RKO (cell line): Measurements from ENCODE around the gene G0S2.

Experiments used
- DNase-seq: peaks from one replicate; pipeline ENCODE4 v3.0.0-alpha.2; 2016; ENCODE audit warnings: low spot score

The G0S2 gene

GRCh38 chr1:209674957-209675564 is at the start of gene G0S2:
TSS of gene G0S2 (plus strand) at chr1:209675412. CDS start at chr1:209675685, 273 bp downstream.
- peak; percentile 86 for DNase-seq

- DNase-seq, result no peak
Measured at GRCh38 chr1:209625791-209626285, 49.4 kb upstream of the G0S2 start.

GRCh38 chr1:209626346-209627026 is 48.7 kb upstream of the G0S2 start:
- DNase-seq, result no peak

- no peak for DNase-seq
Measured at GRCh38 chr1:209627027-209627731, 48.0 kb upstream of the G0S2 start.

- DNase-seq, result peak; percentile 73
Measured at GRCh38 chr1:209627732-209628196, 47.4 kb upstream of the G0S2 start.

- DNase-seq, result no peak
Measured at GRCh38 chr1:209628618-209629299, 46.5 kb upstream of the G0S2 start.

- DNase-seq, result no peak
Measured at GRCh38 chr1:209629621-209630382, 45.4 kb upstream of the G0S2 start.

- no peak for DNase-seq
Measured at GRCh38 chr1:209630383-209631225, 44.6 kb upstream of the G0S2 start.

GRCh38 chr1:209633335-209633997 is 41.7 kb upstream of the G0S2 start:
- DNase-seq, result peak; percentile 56

- no peak for DNase-seq
Measured at GRCh38 chr1:209634005-209634737, 41.0 kb upstream of the G0S2 start.

- DNase-seq, result no peak
Measured at GRCh38 chr1:209635850-209636249, 39.4 kb upstream of the G0S2 start.

GRCh38 chr1:209641832-209642172 is 33.4 kb upstream of the G0S2 start:
- DNase-seq, result no peak

- no peak for DNase-seq
Measured at GRCh38 chr1:209642816-209643215, 32.4 kb upstream of the G0S2 start.

GRCh38 chr1:209643285-209644020 is 31.8 kb upstream of the G0S2 start:
- DNase-seq, result no peak

- DNase-seq, result no peak
Measured at GRCh38 chr1:209645574-209646452, 29.4 kb upstream of the G0S2 start.

GRCh38 chr1:209646558-209646957 is 28.7 kb upstream of the G0S2 start:
- peak; percentile 80 for DNase-seq

- no peak for DNase-seq
Measured at GRCh38 chr1:209647156-209647555, 28.1 kb upstream of the G0S2 start.

- no peak for DNase-seq
Measured at GRCh38 chr1:209648346-209648745, 26.9 kb upstream of the G0S2 start.
